AG09319 (cell line): ENCODE measurements around the gene ANKS4B.
A peak's percentile ranks its signal among the peaks of the same experiment; 100 is the strongest.

Source experiments
- DNase-seq: peaks from one replicate; pipeline ENCODE4 v3.0.0-alpha.2; 2010; ENCODE audit warnings: low read depth; ENCODE audit errors: extremely low read depth
- TF ChIP-seq, protein P1 (sequence below): IDR thresholded peaks from 2 replicates; pipeline ENCODE4 v1.5.1; 2011; ENCODE audit warnings: low read depth, mild to moderate bottlenecking, inconsistent platforms, low read length, moderate library complexity

Gene ANKS4B

DNA sequence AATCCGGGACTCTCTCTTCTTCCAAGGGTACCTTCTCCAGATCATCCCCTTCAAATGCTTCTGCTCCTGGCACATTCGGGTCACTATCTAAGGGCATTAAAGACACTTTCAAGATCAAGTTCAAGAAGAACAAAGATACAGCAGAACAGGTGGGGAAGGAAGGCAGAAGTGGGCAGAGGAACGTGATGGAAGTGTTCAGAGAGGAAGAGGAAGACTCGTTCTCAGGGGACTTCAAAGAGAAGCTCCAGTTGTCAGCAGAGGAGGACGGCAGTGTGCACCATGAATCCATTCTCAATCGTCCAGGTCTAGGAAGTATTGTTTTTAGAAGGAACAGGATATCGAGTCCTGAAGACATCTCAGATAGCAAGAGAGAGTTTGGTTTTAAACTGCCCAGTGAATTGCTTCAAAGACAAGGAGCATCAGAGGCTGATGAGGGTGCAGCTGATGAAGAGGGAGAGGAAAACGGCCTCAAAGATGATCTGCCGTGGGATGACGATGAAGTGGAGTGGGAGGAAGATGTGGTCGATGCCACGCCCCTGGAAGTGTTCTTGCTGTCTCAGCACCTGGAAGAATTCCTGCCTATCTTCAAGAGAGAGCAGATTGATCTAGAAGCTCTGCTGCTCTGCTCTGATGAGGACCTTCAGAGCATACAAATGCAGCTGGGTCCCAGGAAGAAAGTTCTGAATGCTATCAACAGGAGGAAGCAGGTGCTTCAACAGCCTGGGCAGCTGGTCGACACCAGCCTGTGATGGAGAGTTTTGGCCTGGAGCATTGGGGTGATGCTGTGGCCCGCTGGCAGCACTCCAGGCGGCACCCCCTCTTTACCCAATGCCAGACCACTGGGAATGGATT lies 16.8 kb downstream of the ANKS4B start:
- DNase-seq, result no peak
- TF ChIP-seq, protein P1, sequence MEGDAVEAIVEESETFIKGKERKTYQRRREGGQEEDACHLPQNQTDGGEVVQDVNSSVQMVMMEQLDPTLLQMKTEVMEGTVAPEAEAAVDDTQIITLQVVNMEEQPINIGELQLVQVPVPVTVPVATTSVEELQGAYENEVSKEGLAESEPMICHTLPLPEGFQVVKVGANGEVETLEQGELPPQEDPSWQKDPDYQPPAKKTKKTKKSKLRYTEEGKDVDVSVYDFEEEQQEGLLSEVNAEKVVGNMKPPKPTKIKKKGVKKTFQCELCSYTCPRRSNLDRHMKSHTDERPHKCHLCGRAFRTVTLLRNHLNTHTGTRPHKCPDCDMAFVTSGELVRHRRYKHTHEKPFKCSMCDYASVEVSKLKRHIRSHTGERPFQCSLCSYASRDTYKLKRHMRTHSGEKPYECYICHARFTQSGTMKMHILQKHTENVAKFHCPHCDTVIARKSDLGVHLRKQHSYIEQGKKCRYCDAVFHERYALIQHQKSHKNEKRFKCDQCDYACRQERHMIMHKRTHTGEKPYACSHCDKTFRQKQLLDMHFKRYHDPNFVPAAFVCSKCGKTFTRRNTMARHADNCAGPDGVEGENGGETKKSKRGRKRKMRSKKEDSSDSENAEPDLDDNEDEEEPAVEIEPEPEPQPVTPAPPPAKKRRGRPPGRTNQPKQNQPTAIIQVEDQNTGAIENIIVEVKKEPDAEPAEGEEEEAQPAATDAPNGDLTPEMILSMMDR, result no peak

DNA sequence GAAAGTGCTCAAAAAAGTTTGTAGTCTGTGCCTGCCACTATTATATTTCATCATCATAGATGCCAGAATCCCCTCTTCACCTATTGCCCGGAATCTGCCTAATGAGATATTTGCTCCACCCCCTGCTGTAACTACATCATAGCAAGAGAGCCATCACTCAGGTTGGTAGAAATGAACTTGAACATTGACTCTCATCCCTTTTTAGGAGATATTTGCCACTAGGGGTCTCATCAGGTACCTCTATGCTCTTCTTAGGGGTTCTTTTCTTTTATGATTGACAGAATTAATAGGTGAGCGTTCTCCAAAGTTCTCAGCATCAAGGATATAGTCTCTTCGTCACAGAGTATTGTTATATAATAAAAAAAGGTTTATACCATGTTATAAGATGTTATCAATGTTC lies 20.0 kb downstream of the ANKS4B start:
- TF ChIP-seq, protein P1, result no peak
- DNase-seq, result no peak

DNA sequence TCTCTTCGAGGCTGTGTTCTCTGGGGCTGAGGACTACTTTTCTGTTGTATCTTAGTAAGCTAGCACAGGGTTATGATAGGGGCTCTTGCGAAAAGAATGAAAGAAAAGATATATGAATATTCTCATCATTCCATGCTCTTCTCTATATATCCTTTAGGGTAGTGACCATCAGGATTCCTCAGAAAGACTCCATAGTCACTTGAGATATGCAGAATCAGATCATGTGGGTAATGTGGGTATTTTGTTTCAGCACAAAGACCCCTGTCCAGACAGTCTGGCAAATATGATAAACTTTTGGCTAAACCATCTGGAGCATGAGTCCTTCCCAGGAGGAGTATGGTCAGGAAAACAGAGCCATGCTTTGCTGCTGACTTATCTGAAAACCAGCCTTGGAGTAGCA lies 23.1 kb downstream of the ANKS4B start:
- TF ChIP-seq, protein P1, result no peak
- no peak for DNase-seq

DNA sequence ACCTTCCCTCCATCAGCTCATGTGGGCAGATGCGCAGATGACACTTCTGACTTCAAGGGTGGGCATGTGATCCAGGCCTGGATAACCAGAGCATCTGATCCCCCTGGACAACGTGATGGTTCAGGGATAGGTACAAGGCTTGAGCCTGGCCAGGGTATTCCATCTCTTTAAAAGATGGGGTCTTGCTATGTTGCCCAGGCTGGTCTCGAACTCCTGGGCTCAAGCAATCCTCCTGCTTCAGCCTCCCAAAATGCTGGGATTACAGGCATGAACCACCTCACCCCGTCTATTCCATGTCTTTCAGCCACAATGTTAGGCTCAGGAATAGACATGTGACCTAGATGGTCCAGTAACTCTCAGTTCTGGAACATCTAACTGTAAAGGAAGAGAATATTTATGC lies 23.8 kb downstream of the ANKS4B start:
- no peak for DNase-seq
- TF ChIP-seq, protein P1, result no peak

DNA sequence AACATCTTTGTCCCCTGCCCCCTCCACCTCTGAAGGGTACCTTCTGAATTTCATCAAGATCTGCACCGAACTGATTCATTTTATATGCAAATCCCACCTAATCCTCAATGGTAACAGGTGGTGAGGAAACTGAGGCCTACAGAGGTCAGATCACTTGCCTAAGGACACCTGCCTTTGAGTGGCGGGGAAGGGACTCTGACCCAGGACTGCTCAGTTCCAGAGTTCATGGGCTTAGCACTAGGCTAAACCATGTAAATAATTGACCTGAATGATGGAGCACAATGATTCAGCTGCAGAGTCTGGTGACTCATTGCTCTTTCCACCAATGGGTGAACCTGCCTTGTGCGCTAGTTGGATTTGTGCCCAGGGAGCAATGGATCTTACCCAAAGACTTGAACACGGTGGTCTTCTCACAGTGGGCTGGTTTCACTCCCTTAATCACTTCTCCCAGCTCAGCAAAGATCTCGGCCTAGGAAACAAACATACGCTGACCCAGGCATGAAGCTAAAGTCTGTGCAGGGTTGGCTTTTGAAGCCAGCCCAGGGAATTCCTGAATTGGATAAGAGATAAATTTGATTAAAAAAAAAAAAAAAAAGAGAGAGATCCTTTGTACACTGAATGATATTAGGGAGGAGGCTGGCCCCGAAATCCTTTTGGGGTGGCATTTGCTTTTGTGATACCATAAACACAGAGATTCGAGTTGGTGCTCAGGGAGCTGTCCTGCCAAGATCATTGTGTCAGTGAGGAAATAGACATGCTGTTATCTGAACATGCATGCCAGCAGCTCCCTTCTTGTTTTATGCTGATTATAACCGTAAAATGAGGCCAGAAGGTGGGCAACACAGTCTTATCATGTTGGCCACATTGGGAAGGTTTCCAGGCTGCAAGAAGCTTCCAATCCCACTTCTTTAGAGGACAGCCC lies 27.6 kb downstream of the ANKS4B start:
- TF ChIP-seq, protein P1, result no peak
- peak; percentile 40 for DNase-seq

DNA sequence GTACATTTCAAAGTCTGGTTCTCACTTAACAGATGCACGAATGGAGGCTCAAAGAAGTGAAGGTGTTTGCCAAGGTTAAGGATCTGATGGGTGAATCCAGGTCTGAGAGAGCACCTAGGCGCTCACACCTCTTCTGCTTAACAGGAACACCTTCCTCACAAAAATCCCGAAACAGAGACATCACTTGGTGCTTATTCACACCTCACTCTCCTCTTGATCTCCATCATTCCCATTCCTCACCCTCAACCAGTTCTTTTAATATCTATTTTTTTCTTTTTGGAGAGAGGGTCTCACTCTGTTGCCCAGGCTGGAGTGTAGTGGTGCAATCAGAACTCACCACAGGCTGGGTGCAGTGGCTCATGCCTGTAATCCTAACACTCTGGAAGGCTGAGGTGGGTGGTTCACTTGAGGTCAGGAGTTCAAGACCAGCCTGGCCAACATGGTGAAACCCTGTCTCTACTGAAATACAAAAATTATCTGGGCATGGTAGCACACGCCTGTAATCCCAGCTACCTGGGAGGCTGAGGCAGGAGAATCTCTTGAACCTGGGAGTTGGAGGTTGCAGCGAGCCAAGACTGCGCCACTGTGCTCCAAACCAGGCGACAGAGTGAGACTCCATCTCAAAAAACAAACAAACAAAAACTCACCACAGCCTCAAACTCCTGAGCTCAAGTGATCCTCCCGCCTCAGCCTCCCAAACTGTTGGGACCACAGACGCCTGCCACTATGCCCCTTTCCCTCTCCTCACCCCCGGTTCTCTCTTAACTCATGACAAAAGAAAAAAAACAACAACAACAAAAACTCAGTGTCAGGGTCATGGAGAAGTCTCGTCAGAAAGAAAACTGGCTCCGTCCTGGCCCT lies 29.5 kb downstream of the ANKS4B start:
- no peak for DNase-seq
- TF ChIP-seq, protein P1, result no peak
